GM13976 (cell line): ENCODE results near the gene ADGRL1.

Source experiments
- DNase-seq: peaks from one replicate; pipeline ENCODE4 v3.0.0; 2012; ENCODE audit warnings: low spot score
- CTCF ChIP-seq: IDR thresholded peaks from 2 replicates; pipeline ENCODE4 v1.5.1; 2012; ENCODE audit warnings: borderline replicate concordance, mild to moderate bottlenecking; ENCODE audit not compliant: insufficient read depth; ENCODE audit errors: extremely low read depth, missing control alignments, control extremely low read depth
- in situ Hi-C: fragments of 300-500 bp; cut with MboI; formaldehyde crosslinking; loops from one replicate; pipeline ENCODE4 v1.12.0; 2022; ENCODE audit warnings: low sequenced_read_pairs, mixed read lengths, inconsistent platforms; ENCODE audit not compliant: unreplicated experiment

The ADGRL1 gene

GRCh38 chr19:14164724-14165493 lies 41.1 kb downstream of the ADGRL1 start:
- no peak for TF ChIP-seq CTCF
- no peak for DNase-seq
- in situ Hi-C loops, result no loop called here

GRCh38 chr19:14164082-14164481 lies 41.9 kb downstream of the ADGRL1 start:
- no peak for DNase-seq
- in situ Hi-C loops, result no loop called here
- TF ChIP-seq CTCF, result no peak

GRCh38 chr19:14162871-14163297 lies 43.1 kb downstream of the ADGRL1 start:
- TF ChIP-seq CTCF, result no peak
- in situ Hi-C loops, result no loop called here
- no peak for DNase-seq

GRCh38 chr19:14161305-14161704 lies 44.7 kb downstream of the ADGRL1 start:
- DNase-seq, result no peak
- TF ChIP-seq CTCF, result no peak
- in situ Hi-C loops, result no loop called here

GRCh38 chr19:14160017-14160703 lies 45.8 kb downstream of the ADGRL1 start:
- DNase-seq, result no peak
- in situ Hi-C loops, result no loop called here
- no peak for TF ChIP-seq CTCF

- DNase-seq, result no peak
- TF ChIP-seq CTCF, result no peak
- in situ Hi-C loops, result no loop called here
Observed at GRCh38 chr19:14159059-14159458, 46.9 kb downstream of the ADGRL1 start.
